Endothelial cell of umbilical vein (primary cell): ENCODE measurements around the gene TAF10. TPM values are rescaled to one million over a fixed set of nuclear protein-coding genes. Genes with fewer than 3 reads are reported as not detected.

Source experiments
- BruUV-seq: library from RNA; stranded (reverse); fragments of 400-500 nt; replicated peaks from 2 replicates; lab custom pipeline; 2021; lab: Mats Ljungman, UMichigan
- CTCF ChIA-PET: fragments of 300-600, 350-600 bp; sonication (Branson Sonifier 250); formaldehyde crosslinking; loops from one replicate; lab custom pipeline; 2021; ENCODE audit warnings: antibody characterized with exemption, inconsistent platforms; lab: Charles Lee
- POLR2A ChIA-PET: fragments of 300-600, 350-600 bp; sonication (Branson Sonifier 250); formaldehyde crosslinking; loops from one replicate; lab custom pipeline; 2021; ENCODE audit warnings: antibody characterized with exemption, inconsistent platforms; lab: Charles Lee
- DNase-seq: peaks from one replicate; pipeline ENCODE4 v3.0.0-alpha.2; 2011; ENCODE audit warnings: low read depth, low spot score
- FAIRE-seq: peaks from 2 replicates; lab custom pipeline; 2011; peaks lifted over from hg19 to GRCh38; lab: Jason Lieb, UNC
- H2AFZ ChIP-seq: 2 replicates; pipeline ENCODE4 v1.6.0; 2012; ENCODE audit warnings: low read depth, low read length, control low read depth, inconsistent platforms
- H3K27ac ChIP-seq: 2 replicates; pipeline ENCODE4 v1.5.1; 2011; ENCODE audit warnings: low read depth, mild to moderate bottlenecking, control low read depth, low read length, moderate library complexity; ENCODE audit not compliant: insufficient read depth
- H3K27me3 ChIP-seq, 2 experiments: 2 replicates each; pipeline versions ENCODE4 v1.6.0 to v1.6.1; 2011; ENCODE audit warnings: low read length in 2 of 2, mixed read lengths in 1 of 2; ENCODE audit not compliant: control insufficient read depth in 2 of 2, insufficient read depth in 2 of 2
- H3K36me3 ChIP-seq, 2 experiments: 2 replicates in 1 of 2; 3 replicates in 1 of 2; pipeline ENCODE4 v1.5.1; 2011; ENCODE audit warnings: low read length in 2 of 2, mild to moderate bottlenecking in 1 of 2, moderate library complexity in 1 of 2; ENCODE audit not compliant: control insufficient read depth in 2 of 2, insufficient read depth in 2 of 2; ENCODE audit errors: extremely low read depth in 1 of 2
- H3K4me1 ChIP-seq: 3 replicates; pipeline ENCODE4 v1.5.1; 2011; ENCODE audit warnings: mild to moderate bottlenecking, low read length; ENCODE audit not compliant: control insufficient read depth, insufficient read depth; ENCODE audit errors: extremely low read depth
- H3K4me2 ChIP-seq: 2 replicates; pipeline ENCODE4 v1.6.1; 2011; ENCODE audit warnings: low read length, control low read depth, mixed read lengths; ENCODE audit not compliant: insufficient read depth
- H3K4me3 ChIP-seq, 3 experiments: fragments of 200-600 bp in 1 of 3; sonication (generic), shearing (Covaris generic) in 1 of 3; replicated peaks in 1 of 3; 2 replicates each; pipeline ENCODE4 v1.5.1; 2011 to 2016; ENCODE audit warnings: control low read depth in 3 of 3, low read length in 3 of 3, mild to moderate bottlenecking in 2 of 3, inconsistent platforms in 1 of 3, low read depth in 1 of 3, moderate library complexity in 1 of 3; ENCODE audit not compliant: insufficient read depth in 1 of 3
- H3K79me2 ChIP-seq: 2 replicates; pipeline ENCODE4 v1.6.0; 2012; ENCODE audit warnings: low read length, inconsistent platforms; ENCODE audit not compliant: control insufficient read depth, insufficient read depth
- H3K9ac ChIP-seq: replicated peaks from 2 replicates; pipeline ENCODE3; 2011; ENCODE audit warnings: low read length, control low read depth; ENCODE audit not compliant: insufficient read depth; ENCODE audit errors: extremely low read depth
- H3K9me1 ChIP-seq: replicated peaks from 3 replicates; pipeline ENCODE4 v1.6.0; 2011; ENCODE audit warnings: mild to moderate bottlenecking, low read length; ENCODE audit not compliant: control insufficient read depth, insufficient read depth; ENCODE audit errors: extremely low read depth
- H3K9me3 ChIP-seq: replicated peaks from 2 replicates; pipeline ENCODE4 v1.5.1; 2012; ENCODE audit warnings: low read length, inconsistent platforms; ENCODE audit not compliant: control insufficient read depth, insufficient read depth
- H4K20me1 ChIP-seq: replicated peaks from 2 replicates; pipeline ENCODE3; 2011; ENCODE audit warnings: mild to moderate bottlenecking, low read length; ENCODE audit not compliant: control insufficient read depth, insufficient read depth; ENCODE audit errors: extremely low read depth
- EZH2 ChIP-seq: IDR thresholded peaks from 2 replicates; pipeline ENCODE4 v1.6.1; 2012; ENCODE audit warnings: borderline replicate concordance, low read depth, mild to moderate bottlenecking, moderate library complexity, low read length, inconsistent platforms; ENCODE audit not compliant: severe bottlenecking
- FOS ChIP-seq: IDR thresholded peaks from 2 replicates; pipeline ENCODE4 v1.6.1; 2011; ENCODE audit warnings: mild to moderate bottlenecking, low read length, moderate library complexity, borderline replicate concordance; ENCODE audit not compliant: insufficient read depth
- GATA2 ChIP-seq: IDR thresholded peaks from 2 replicates; pipeline ENCODE4 v1.7.0; 2011; ENCODE audit warnings: low read depth, mild to moderate bottlenecking, moderate library complexity, mixed read lengths, low read length; ENCODE audit not compliant: insufficient read length, insufficient read depth
- JUN ChIP-seq: IDR thresholded peaks from 2 replicates; pipeline ENCODE4 v1.6.1; 2011; ENCODE audit warnings: borderline replicate concordance, low read depth; ENCODE audit not compliant: insufficient read length, insufficient read depth
- MAX ChIP-seq: IDR thresholded peaks from 2 replicates; pipeline ENCODE4 v1.6.1; 2011; ENCODE audit not compliant: insufficient read depth, insufficient read length
- MYC ChIP-seq: IDR thresholded peaks from one replicate; pipeline ENCODE4 v1.6.1; 2011; ENCODE audit warnings: mild to moderate bottlenecking, low read depth, low read length
- POLR2A ChIP-seq: IDR thresholded peaks from 2 replicates; pipeline ENCODE4 v1.6.1; 2012; ENCODE audit warnings: low read depth, mild to moderate bottlenecking, control low read depth, low read length
- POLR2AphosphoS5 ChIP-seq: IDR thresholded peaks from 2 replicates; pipeline ENCODE4 v1.6.1; 2012; ENCODE audit warnings: low read depth, mild to moderate bottlenecking, control low read depth, low read length, moderate library complexity; ENCODE audit not compliant: insufficient read depth
- dilution Hi-C: fragments of 300-500 bp; cut with MboI; formaldehyde crosslinking; loops from one replicate; pipeline ENCODE4 v1.15.0; 2019; ENCODE audit warnings: low sequenced_read_pairs; ENCODE audit not compliant: extremely low pct_ligation_motif_present
- intact Hi-C: fragments of 100-400 bp; cut with micrococcal nuclease; formaldehyde crosslinking; loops from one replicate; pipeline ENCODE4 v1.10.0; 2022
- polyA plus RNA-seq, 4 experiments: library from polyadenylated mRNA; depleted of rRNA in 3 of 4; stranded (reverse) in 3 of 4; unstranded in 1 of 4; fragments of >200 nt; gene quantifications; 2 replicates each; pipeline versions ENCODE4 v1.2.1 to v1.2.3, GENCODE V29; 2011 to 2012; ENCODE audit warnings: missing spikeins in 1 of 4
- total RNA-seq: library from RNA; stranded (reverse); gene quantifications from 2 replicates; pipeline ENCODE4 v1.2.3, GENCODE V29; 2021
- TF ChIP-seq, protein P1 (sequence below), 2 donors: IDR thresholded peaks; 1 replicate in 1 of 2; 2 replicates in 1 of 2; pipeline ENCODE4 v1.5.1; 2011; ENCODE audit warnings: low read length in 2 of 2, mild to moderate bottlenecking in 2 of 2, moderate library complexity in 2 of 2, control low read depth in 1 of 2, inconsistent platforms in 1 of 2, low read depth in 1 of 2; ENCODE audit not compliant: insufficient read depth in 1 of 2; ENCODE audit errors: extremely low read depth in 1 of 2

TAF10 gene
- total and polyA plus RNA-seq, 2 donors (not counting 3 experiments of a cell fraction or from before 2014, with no cell fraction given): 86.2 to 149 TPM

DNA sequence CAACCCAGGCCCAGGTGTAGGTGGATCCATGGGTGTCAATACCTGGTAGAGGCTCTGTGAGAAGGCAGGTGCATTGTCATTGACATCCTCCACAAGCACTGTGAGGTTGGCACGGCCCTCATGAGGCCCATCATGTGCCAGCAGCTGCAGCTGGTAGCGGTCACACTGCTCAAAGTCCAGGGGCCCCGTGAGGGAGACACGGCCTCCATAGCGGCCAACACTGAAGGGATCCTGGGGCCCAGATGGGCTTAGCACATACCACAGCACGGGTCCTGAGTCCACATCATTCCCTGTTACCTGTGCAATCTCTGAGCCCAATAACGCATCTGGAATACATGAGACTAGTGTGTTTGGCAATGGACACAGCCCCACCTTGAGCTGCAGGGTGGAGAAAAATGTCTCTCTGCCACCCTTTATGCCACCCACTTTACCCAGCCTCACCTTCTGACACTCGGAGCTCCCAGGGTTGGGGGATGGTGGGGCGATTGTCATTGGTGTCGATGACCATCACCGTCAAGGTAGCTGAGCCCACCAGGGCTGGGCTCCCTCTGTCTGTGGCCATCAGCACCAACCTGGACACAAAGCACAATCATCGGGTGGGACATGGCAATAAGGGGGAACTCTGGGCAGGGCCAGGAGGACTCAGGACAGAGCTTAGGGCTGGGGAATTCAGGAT is 13.3 kb upstream of the TAF10 start:
- Histone ChIP-seq H3K4me3 (no peak overlapping the region), H3K27ac (no peak overlapping the region), H3K9ac (no peak overlapping the region), H3K4me1 (no peaks in the 10 kb centered on the region), H3K36me3 (peaks cover 5 to 54% of the 10 kb centered on the region in 2 experiments), H3K4me2 (no peak overlapping the region), H3K9me3 (no peaks in the 10 kb centered on the region), H4K20me1 (no peaks in the 10 kb centered on the region), H3K9me1 (no peaks in the 10 kb centered on the region), H3K27me3 (no peaks in the 10 kb centered on the region), H2AFZ (no peak overlapping the region), H3K79me2 (no peaks in the 10 kb centered on the region)
- ChIA-PET POLR2A (no interaction called here), CTCF (interaction anchor here (0.8 to 3.8 kb wide), 3 partner anchors 21 to 58 kb away, joined by 3 to 19 read pairs (median 3); partner anchors contain the start of gene MRPL17)
- no peak for FAIRE-seq
- BruUV-seq: no TSS peak
- DNase-seq: no peak
- dilution Hi-C loops: no loop called here
- intact Hi-C loops: no loop called here
- TF ChIP-seq POLR2A: no peak
- no peak for TF ChIP-seq MAX
- TF ChIP-seq POLR2AphosphoS5: no peak

GRCh38 chr11:6623391-6624363 is 11.7 kb upstream of the TAF10 start:
- H3K79me2 ChIP-seq: peaks cover 5% of the 10 kb centered on the region
- H3K27me3 ChIP-seq: no peaks in the 10 kb centered on the region
- no peak overlapping the region for H3K4me3 ChIP-seq
- intact Hi-C loops: no loop called here
- H3K9ac ChIP-seq: no peak overlapping the region
- H3K9me1 ChIP-seq: no peaks in the 10 kb centered on the region
- no TSS peak for BruUV-seq
- no peak overlapping the region for H3K4me2 ChIP-seq
- H3K27ac ChIP-seq: no peak overlapping the region
- no peaks in the 10 kb centered on the region for H4K20me1 ChIP-seq
- ChIA-PET POLR2A (no interaction called here), CTCF (interaction anchor here (1.1 to 7.6 kb wide), 6 partner anchors 11 to 93 kb away, joined by 3 to 79 read pairs (median 10); partner anchors contain the start of gene MRPL17)
- TF ChIP-seq, protein P1, sequence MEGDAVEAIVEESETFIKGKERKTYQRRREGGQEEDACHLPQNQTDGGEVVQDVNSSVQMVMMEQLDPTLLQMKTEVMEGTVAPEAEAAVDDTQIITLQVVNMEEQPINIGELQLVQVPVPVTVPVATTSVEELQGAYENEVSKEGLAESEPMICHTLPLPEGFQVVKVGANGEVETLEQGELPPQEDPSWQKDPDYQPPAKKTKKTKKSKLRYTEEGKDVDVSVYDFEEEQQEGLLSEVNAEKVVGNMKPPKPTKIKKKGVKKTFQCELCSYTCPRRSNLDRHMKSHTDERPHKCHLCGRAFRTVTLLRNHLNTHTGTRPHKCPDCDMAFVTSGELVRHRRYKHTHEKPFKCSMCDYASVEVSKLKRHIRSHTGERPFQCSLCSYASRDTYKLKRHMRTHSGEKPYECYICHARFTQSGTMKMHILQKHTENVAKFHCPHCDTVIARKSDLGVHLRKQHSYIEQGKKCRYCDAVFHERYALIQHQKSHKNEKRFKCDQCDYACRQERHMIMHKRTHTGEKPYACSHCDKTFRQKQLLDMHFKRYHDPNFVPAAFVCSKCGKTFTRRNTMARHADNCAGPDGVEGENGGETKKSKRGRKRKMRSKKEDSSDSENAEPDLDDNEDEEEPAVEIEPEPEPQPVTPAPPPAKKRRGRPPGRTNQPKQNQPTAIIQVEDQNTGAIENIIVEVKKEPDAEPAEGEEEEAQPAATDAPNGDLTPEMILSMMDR (IDR thresholded peaks at IDR 0.05; ENCODE audit: extremely low read depth in 1 of 2, insufficient read depth in 1 of 2, low read depth in 1 of 2, low read length in 2 of 2): no peak
- no peak for TF ChIP-seq POLR2A
- TF ChIP-seq JUN: no peak
- no peak for TF ChIP-seq GATA2
- TF ChIP-seq EZH2: no peak
- no peak for TF ChIP-seq MYC
- TF ChIP-seq FOS: no peak
- no peak for TF ChIP-seq MAX
- no peak overlapping the region for H2AFZ ChIP-seq
- peaks cover 4 to 42% of the 10 kb centered on the region in 2 experiments for H3K36me3 ChIP-seq
- H3K4me1 ChIP-seq: peaks cover 6% of the 10 kb centered on the region
- no peaks in the 10 kb centered on the region for H3K9me3 ChIP-seq
- dilution Hi-C loops: no loop called here
- DNase-seq: no peak
- no peak for FAIRE-seq
